Measurements from ENCODE around the gene IQCF2. TPM values are rescaled to one million over a fixed set of nuclear protein-coding genes. Genes with fewer than 3 reads are reported as not detected.

The IQCF2 gene
- total RNA-seq, 1 experiment from 2014 or later = not detected

DNA sequence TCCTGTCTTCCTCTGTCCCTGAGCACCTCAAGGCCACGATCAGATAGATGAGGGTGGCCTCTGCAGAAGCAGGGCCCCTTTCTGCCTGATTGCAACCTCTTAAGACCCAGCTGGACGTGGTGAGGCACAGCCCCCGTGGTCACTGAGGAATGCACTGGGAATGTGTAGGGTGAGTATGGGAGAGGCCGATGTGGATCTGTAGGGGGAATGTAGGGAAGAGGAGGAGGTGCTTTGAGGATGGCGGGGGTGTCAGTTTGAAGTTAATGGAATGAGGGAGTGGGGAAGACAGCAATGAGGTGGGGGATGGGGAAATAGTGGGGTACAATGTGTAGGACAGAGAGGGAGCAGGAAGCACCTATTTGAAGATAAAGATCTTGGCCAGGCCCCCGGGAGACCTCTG lies 14.8 kb downstream of the IQCF2 start:
- Histone ChIP-seq H3K36me3 (ENCODE audit: control insufficient read depth, insufficient read depth, low read length) (no peaks in the 10 kb centered on the region), H3K4me1 (no peaks in the 10 kb centered on the region), H3K27me3 (replicated peaks; ENCODE audit: control insufficient read depth, insufficient read depth, low read length) (no peaks in the 10 kb centered on the region), H3K4me3 (ENCODE audit: low read depth, low read length) (no peak overlapping the region), H3K9me3 (0 out of 2 replicates have a peak, but pooled peaks cover 2% of the 10 kb centered on the region)
- Mint-ChIP-seq H3K9me3 (ENCODE audit: unreplicated experiment) (no peaks in the 10 kb centered on the region), H3K36me3 (ENCODE audit: insufficient read depth, unreplicated experiment) (no peaks in the 10 kb centered on the region), H3K4me1 (ENCODE audit: low read depth, unreplicated experiment) (no peaks in the 10 kb centered on the region), H3K27me3 (ENCODE audit: insufficient read depth, unreplicated experiment) (peaks cover 26% of the 10 kb centered on the region), H3K4me3 (ENCODE audit: unreplicated experiment) (no peak overlapping the region), H3K27ac (ENCODE audit: unreplicated experiment) (no peak overlapping the region)
- TF ChIP-seq CTCF (IDR thresholded peaks at IDR 0.05; ENCODE audit: insufficient read depth in 1 of 2, low read depth in 1 of 2, low read length in 1 of 2, severe bottlenecking in 1 of 2, unreplicated experiment in 1 of 2) = no peak
- intact Hi-C loops (cut with micrococcal nuclease; ENCODE audit: unreplicated experiment) = no loop called here
- CTCF ChIA-PET = no interaction called here
- POLR2A ChIA-PET = no interaction called here
- DNase-seq = no peak
- BruUV-seq (replicated peaks) = no TSS peak

GRCh38 chr3:51879937-51880336 lies 18.5 kb downstream of the IQCF2 start:
- ChIA-PET POLR2A (no interaction called here), CTCF (no interaction called here)
- intact Hi-C loops (cut with micrococcal nuclease; ENCODE audit: unreplicated experiment) = no loop called here
- no peaks in the 10 kb centered on the region for H3K4me1 ChIP-seq
- BruUV-seq (replicated peaks) = no TSS peak
- no peaks in the 10 kb centered on the region for H3K36me3 Mint-ChIP-seq (ENCODE audit: insufficient read depth, unreplicated experiment)
- H3K27me3 ChIP-seq (replicated peaks; ENCODE audit: control insufficient read depth, insufficient read depth, low read length) = no peaks in the 10 kb centered on the region
- no peaks in the 10 kb centered on the region for H3K9me3 Mint-ChIP-seq (ENCODE audit: unreplicated experiment)
- H3K4me3 Mint-ChIP-seq (ENCODE audit: unreplicated experiment) = no peak overlapping the region
- H3K4me3 ChIP-seq (ENCODE audit: low read depth, low read length) = no peak overlapping the region
- H3K36me3 ChIP-seq (ENCODE audit: control insufficient read depth, insufficient read depth, low read length) = no peaks in the 10 kb centered on the region
- 0 out of 2 replicates have a peak, but pooled peaks cover 2% of the 10 kb centered on the region for H3K9me3 ChIP-seq
- H3K27me3 Mint-ChIP-seq (ENCODE audit: insufficient read depth, unreplicated experiment) = peaks cover 23% of the 10 kb centered on the region
- no peak for DNase-seq
- no peak overlapping the region for H3K27ac Mint-ChIP-seq (ENCODE audit: unreplicated experiment)
- no peaks in the 10 kb centered on the region for H3K4me1 Mint-ChIP-seq (ENCODE audit: low read depth, unreplicated experiment)
- no peak for TF ChIP-seq CTCF (IDR thresholded peaks at IDR 0.05; ENCODE audit: insufficient read depth in 1 of 2, low read depth in 1 of 2, low read length in 1 of 2, severe bottlenecking in 1 of 2, unreplicated experiment in 1 of 2)

DNA sequence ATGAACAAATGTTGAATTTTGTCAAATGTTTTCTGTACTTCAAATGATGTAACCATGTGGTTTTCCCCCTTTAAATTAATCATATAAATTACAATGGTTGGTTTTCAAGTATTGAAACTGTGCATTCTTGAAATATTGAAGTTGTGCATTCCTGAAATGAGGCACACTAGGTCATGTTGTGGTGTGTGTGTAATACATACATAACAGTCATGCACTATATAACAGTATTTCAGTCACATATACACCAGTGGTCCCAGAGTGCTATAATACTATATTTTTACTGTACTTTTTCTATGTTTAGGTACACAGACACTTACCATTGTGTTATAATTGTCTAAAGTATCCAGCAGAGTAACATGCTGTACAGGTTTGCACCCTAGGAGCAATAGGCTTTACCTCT lies 25.0 kb downstream of the IQCF2 start:
- no peak for DNase-seq
- no peak for TF ChIP-seq CTCF (IDR thresholded peaks at IDR 0.05; ENCODE audit: insufficient read depth in 1 of 2, low read depth in 1 of 2, low read length in 1 of 2, severe bottlenecking in 1 of 2, unreplicated experiment in 1 of 2)
- CTCF ChIA-PET = no interaction called here
- H3K4me3 Mint-ChIP-seq (ENCODE audit: unreplicated experiment) = no peak overlapping the region
- Histone ChIP-seq H3K4me1 (no peaks in the 10 kb centered on the region), H3K36me3 (ENCODE audit: control insufficient read depth, insufficient read depth, low read length) (no peaks in the 10 kb centered on the region), H3K4me3 (ENCODE audit: low read depth, low read length) (no peak overlapping the region), H3K27me3 (replicated peaks; ENCODE audit: control insufficient read depth, insufficient read depth, low read length) (no peaks in the 10 kb centered on the region; the same call in 1 of the 2 replicates), H3K9me3 (no peaks in the 10 kb centered on the region)
- no TSS peak for BruUV-seq (replicated peaks)
- no peaks in the 10 kb centered on the region for H3K36me3 Mint-ChIP-seq (ENCODE audit: insufficient read depth, unreplicated experiment)
- no peaks in the 10 kb centered on the region for H3K4me1 Mint-ChIP-seq (ENCODE audit: low read depth, unreplicated experiment)
- H3K27ac Mint-ChIP-seq (ENCODE audit: unreplicated experiment) = no peak overlapping the region
- peaks cover 15% of the 10 kb centered on the region for H3K27me3 Mint-ChIP-seq (ENCODE audit: insufficient read depth, unreplicated experiment)
- POLR2A ChIA-PET = no interaction called here
- intact Hi-C loops (cut with micrococcal nuclease; ENCODE audit: unreplicated experiment) = no loop called here
- no peaks in the 10 kb centered on the region for H3K9me3 Mint-ChIP-seq (ENCODE audit: unreplicated experiment)

Data from Caco-2 (cell line).